SK-N-SH (cell line): ENCODE measurements around the gene MRPL44. TPM values are rescaled to one million over a fixed set of nuclear protein-coding genes. Genes with fewer than 3 reads are reported as not detected.

Experiments used
- CTCF ChIA-PET: fragments of 300-600, 350-600 bp; formaldehyde crosslinking; extraction: SDS; loops from one replicate; lab custom pipeline; 2021; lab: Yijun Ruan, JAX
- POLR2A ChIA-PET: fragments of 350-600 bp; sonication (Branson Sonifier 250); formaldehyde crosslinking; extraction: SDS; loops from one replicate; lab custom pipeline; 2020; ENCODE audit warnings: antibody characterized with exemption, inconsistent platforms; lab: Yijun Ruan, JAX
- DNase-seq: peaks from one replicate; pipeline ENCODE4 v3.0.0; 2012
- H2AFZ ChIP-seq: fragments of 200-600 bp; sonication (generic); 2 replicates; pipeline ENCODE4 v1.8.1; 2016; ENCODE audit warnings: antibody characterized with exemption, mild to moderate bottlenecking, low read depth
- H3F3A ChIP-seq: fragments of 200-600 bp; sonication (generic); replicated peaks from 2 replicates; pipeline ENCODE3; 2016; ENCODE audit warnings: antibody characterized with exemption, mild to moderate bottlenecking; ENCODE audit not compliant: insufficient read depth
- H3K27ac ChIP-seq, 2 experiments: fragments of 200-500 bp in 1 of 2; fragments of 200-600 bp in 1 of 2; sonication (Bioruptor generic) in 1 of 2; sonication (generic), shearing (Covaris generic) in 1 of 2; 2 replicates each; pipeline versions ENCODE4 v1.5.1 to v1.6.1; 2014 to 2016; ENCODE audit warnings: low read depth in 2 of 2, inconsistent platforms in 1 of 2, low read length in 1 of 2, mild to moderate bottlenecking in 1 of 2, mixed read lengths in 1 of 2
- H3K27me3 ChIP-seq: fragments of 200-600 bp; sonication (generic), shearing (Covaris generic); 2 replicates; pipeline ENCODE4 v1.6.1; 2016; ENCODE audit warnings: mixed run types; ENCODE audit not compliant: insufficient read depth
- H3K36me3 ChIP-seq, 2 experiments: fragments of 200-500 bp in 1 of 2; fragments of 200-600 bp in 1 of 2; sonication (Bioruptor generic) in 1 of 2; sonication (generic) in 1 of 2; replicated peaks in 1 of 2; 2 replicates each; pipeline versions ENCODE3 to v1.5.1; 2014 to 2016; ENCODE audit warnings: low read length in 1 of 2, mild to moderate bottlenecking in 1 of 2; ENCODE audit not compliant: insufficient read depth in 2 of 2, control insufficient read depth in 1 of 2
- H3K4me1 ChIP-seq, 2 experiments: fragments of 200-500 bp in 1 of 2; fragments of 200-600 bp in 1 of 2; sonication (Bioruptor generic) in 1 of 2; sonication (generic), shearing (Covaris generic) in 1 of 2; 2 replicates each; pipeline versions ENCODE4 v1.5.1 to v1.6.1; 2014 to 2016; ENCODE audit warnings: low read depth in 1 of 2, low read length in 1 of 2, mixed run types in 1 of 2; ENCODE audit not compliant: insufficient read depth in 2 of 2, control insufficient read depth in 1 of 2
- H3K4me2 ChIP-seq: fragments of 200-600 bp; sonication (generic), shearing (Covaris generic); 2 replicates; pipeline ENCODE4 v1.6.1; 2017; ENCODE audit warnings: mixed run types
- H3K4me3 ChIP-seq, 2 experiments: fragments of 200-500 bp in 1 of 2; fragments of 200-600 bp in 1 of 2; sonication (Bioruptor generic) in 1 of 2; sonication (generic), shearing (Covaris generic) in 1 of 2; 2 replicates each; pipeline versions ENCODE4 v1.5.1 to v1.8.1; 2014 to 2016; ENCODE audit warnings: low read depth in 2 of 2, inconsistent platforms in 1 of 2, low read length in 1 of 2, mild to moderate bottlenecking in 1 of 2, mixed read lengths in 1 of 2, moderate library complexity in 1 of 2
- H3K79me2 ChIP-seq: fragments of 200-600 bp; sonication (generic); 2 replicates; pipeline ENCODE4 v1.8.1; 2017; ENCODE audit warnings: mild to moderate bottlenecking; ENCODE audit not compliant: insufficient read depth
- H3K9ac ChIP-seq: fragments of 200-600 bp; sonication (generic); 2 replicates; pipeline ENCODE4 v1.6.1; 2017; ENCODE audit warnings: mixed run types
- H3K9me2 ChIP-seq: fragments of 200-600 bp; sonication (generic); 2 replicates; pipeline ENCODE4 v1.6.1; 2017; ENCODE audit warnings: mixed run types
- H3K9me3 ChIP-seq: fragments of 200-600 bp; sonication (generic); 2 replicates; pipeline ENCODE4 v1.6.1; 2017; ENCODE audit warnings: mixed run types, mild to moderate bottlenecking, moderate library complexity
- H4K20me1 ChIP-seq: fragments of 200-600 bp; sonication (generic); 2 replicates; pipeline ENCODE4 v1.6.1; 2017; ENCODE audit warnings: mild to moderate bottlenecking, mixed run types; ENCODE audit not compliant: insufficient read depth
- FOSL2 ChIP-seq: IDR thresholded peaks from 2 replicates; pipeline ENCODE4 v1.4.0; 2012; ENCODE audit warnings: low read depth, mild to moderate bottlenecking, moderate library complexity, borderline replicate concordance
- GABPA ChIP-seq: IDR thresholded peaks from 2 replicates; pipeline ENCODE4 v1.4.0; 2012; ENCODE audit warnings: low read depth, mild to moderate bottlenecking
- GATA2 ChIP-seq: sonication (generic); formaldehyde crosslinking; IDR thresholded peaks from 2 replicates; pipeline ENCODE4 v1.5.0; 2020; ENCODE audit warnings: mild to moderate bottlenecking, missing genetic modification reagents
- MEF2A ChIP-seq: IDR thresholded peaks from 2 replicates; pipeline ENCODE4 v1.4.0; 2012; ENCODE audit warnings: low read depth, borderline replicate concordance
- NFIC ChIP-seq: IDR thresholded peaks from 2 replicates; pipeline ENCODE4 v1.4.0; 2012; ENCODE audit warnings: borderline replicate concordance
- NRF1 ChIP-seq: IDR thresholded peaks from 2 replicates; pipeline ENCODE4 v1.6.1; 2012; ENCODE audit warnings: low read depth, mild to moderate bottlenecking, low read length
- RFX5 ChIP-seq: IDR thresholded peaks from 2 replicates; pipeline ENCODE4 v1.6.1; 2012; ENCODE audit warnings: mild to moderate bottlenecking, improper control_type of control experiment, low read length
- SIN3A ChIP-seq: IDR thresholded peaks from 2 replicates; pipeline ENCODE4 v1.6.1; 2012; ENCODE audit warnings: low read depth, mild to moderate bottlenecking, low read length, moderate library complexity, borderline replicate concordance
- TCF12 ChIP-seq: IDR thresholded peaks from 2 replicates; pipeline ENCODE4 v1.4.0; 2012
- TEAD4 ChIP-seq: IDR thresholded peaks from 2 replicates; pipeline ENCODE4 v1.4.0; 2012; ENCODE audit warnings: mild to moderate bottlenecking, borderline replicate concordance; ENCODE audit not compliant: insufficient read depth
- WGBS: methylation state at CpG from one replicate; pipeline ENCODE4 v1.1.6; 2017; ENCODE audit warnings: low lambda C conversion rate; 5-methylcytosine and 5-hydroxymethylcytosine counted together
- polyA plus RNA-seq, 3 experiments: library from polyadenylated mRNA; depleted of rRNA; stranded (reverse); fragments of >200 nt; gene quantifications; 2 replicates each; pipeline ENCODE4 v1.2.3, GENCODE V29; 2012
- TF ChIP-seq, protein P1 (sequence below): IDR thresholded peaks from 2 replicates; pipeline ENCODE4 v1.4.0; 2012; ENCODE audit warnings: low read depth, borderline replicate concordance
- TF ChIP-seq, protein P2 (sequence below): IDR thresholded peaks from 2 replicates; pipeline ENCODE4 v1.4.0; 2012; ENCODE audit warnings: low read depth
- TF ChIP-seq, protein P3 (sequence below): fragments of 200-600 bp; sonication (generic); IDR thresholded peaks from 2 replicates; pipeline ENCODE4 v1.6.1; 2017; ENCODE audit warnings: antibody characterized with exemption, mild to moderate bottlenecking, moderate library complexity
- TF ChIP-seq, protein P4 (sequence below): IDR thresholded peaks from 2 replicates; pipeline ENCODE4 v1.4.0; 2012; ENCODE audit warnings: low read depth, borderline replicate concordance

MRPL44 gene
- polyA plus RNA-seq, 1 of the 3 experiments (the other 2 are of a cell fraction) = 12.9 TPM

DNA sequence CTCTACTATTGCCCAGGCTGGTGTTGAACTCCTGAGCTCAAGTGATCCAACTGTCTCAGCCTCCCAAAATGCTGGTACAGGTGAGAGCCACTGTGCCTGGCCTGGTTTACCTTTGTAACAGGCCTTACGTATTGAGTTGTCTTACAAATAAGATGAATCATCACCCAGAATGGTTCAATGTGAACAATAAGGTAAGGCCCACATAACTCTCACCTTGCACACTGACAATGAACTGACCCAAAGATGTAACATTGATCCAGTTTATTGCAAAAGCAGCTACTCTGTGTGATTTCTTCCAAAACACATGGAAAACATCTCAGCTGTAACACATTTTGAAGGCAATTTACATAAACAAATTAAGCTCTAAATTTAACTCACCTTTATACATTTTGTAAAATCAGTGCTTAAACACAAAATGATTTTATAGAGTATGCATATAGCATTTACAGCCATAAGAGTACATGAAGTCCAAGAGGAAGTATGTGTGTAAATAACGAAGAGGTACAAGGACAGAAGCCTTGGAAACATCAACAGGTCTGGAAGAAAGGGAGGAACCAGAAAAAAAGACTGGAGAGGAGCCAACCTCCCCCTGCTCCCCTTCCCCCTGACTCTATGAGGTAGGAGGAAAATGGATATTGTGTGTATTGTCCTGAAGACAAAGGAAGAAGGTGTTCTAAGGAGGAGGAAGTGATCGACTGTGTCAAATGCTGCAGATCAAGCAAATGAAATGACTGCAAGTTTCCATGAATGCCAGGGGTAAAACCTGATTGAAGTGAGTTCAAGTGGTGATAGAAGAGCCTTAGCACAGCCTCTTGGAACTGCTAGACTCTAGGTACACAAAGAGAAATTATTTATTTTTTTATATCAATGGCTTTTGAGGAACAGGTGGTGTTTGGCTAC is 6.6 kb upstream of the MRPL44 start:
- Histone ChIP-seq H4K20me1 (no peaks in the 10 kb centered on the region), H3K79me2 (no peaks in the 10 kb centered on the region), H3K27ac (no peak overlapping the region), H3F3A (no peaks in the 10 kb centered on the region), H2AFZ (no peak overlapping the region), H3K27me3 (no peaks in the 10 kb centered on the region), H3K36me3 (no peaks in the 10 kb centered on the region), H3K4me3 (no peak overlapping the region), H3K4me2 (no peak overlapping the region), H3K4me1 (peaks cover 0 to 8% of the 10 kb centered on the region in 2 experiments; a peak in 3 of 4 replicates), H3K9me2 (no peaks in the 10 kb centered on the region), H3K9ac (no peak overlapping the region), H3K9me3 (no peaks in the 10 kb centered on the region)
- TF ChIP-seq, protein P1, sequence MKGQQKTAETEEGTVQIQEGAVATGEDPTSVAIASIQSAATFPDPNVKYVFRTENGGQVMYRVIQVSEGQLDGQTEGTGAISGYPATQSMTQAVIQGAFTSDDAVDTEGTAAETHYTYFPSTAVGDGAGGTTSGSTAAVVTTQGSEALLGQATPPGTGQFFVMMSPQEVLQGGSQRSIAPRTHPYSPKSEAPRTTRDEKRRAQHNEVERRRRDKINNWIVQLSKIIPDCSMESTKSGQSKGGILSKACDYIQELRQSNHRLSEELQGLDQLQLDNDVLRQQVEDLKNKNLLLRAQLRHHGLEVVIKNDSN = no peak
- TF ChIP-seq, protein P2, sequence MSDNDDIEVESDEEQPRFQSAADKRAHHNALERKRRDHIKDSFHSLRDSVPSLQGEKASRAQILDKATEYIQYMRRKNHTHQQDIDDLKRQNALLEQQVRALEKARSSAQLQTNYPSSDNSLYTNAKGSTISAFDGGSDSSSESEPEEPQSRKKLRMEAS = no peak
- TF ChIP-seq TCF12 = no peak
- TF ChIP-seq, protein P3, sequence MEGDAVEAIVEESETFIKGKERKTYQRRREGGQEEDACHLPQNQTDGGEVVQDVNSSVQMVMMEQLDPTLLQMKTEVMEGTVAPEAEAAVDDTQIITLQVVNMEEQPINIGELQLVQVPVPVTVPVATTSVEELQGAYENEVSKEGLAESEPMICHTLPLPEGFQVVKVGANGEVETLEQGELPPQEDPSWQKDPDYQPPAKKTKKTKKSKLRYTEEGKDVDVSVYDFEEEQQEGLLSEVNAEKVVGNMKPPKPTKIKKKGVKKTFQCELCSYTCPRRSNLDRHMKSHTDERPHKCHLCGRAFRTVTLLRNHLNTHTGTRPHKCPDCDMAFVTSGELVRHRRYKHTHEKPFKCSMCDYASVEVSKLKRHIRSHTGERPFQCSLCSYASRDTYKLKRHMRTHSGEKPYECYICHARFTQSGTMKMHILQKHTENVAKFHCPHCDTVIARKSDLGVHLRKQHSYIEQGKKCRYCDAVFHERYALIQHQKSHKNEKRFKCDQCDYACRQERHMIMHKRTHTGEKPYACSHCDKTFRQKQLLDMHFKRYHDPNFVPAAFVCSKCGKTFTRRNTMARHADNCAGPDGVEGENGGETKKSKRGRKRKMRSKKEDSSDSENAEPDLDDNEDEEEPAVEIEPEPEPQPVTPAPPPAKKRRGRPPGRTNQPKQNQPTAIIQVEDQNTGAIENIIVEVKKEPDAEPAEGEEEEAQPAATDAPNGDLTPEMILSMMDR = no peak
- no peak for TF ChIP-seq MEF2A
- POLR2A ChIA-PET = interaction anchor here (0.7 kb wide), 1 partner anchor 18 kb away, joined by 3 read pairs; no protein-coding TSS in a partner anchor
- DNase-seq = no peak
- CTCF ChIA-PET = interaction anchor here (0.6 kb wide), 1 partner anchor 20 kb away, joined by 3 read pairs; no protein-coding TSS in a partner anchor
- 84% methylated on average over 3 of the region's 3 CpGs for WGBS

DNA sequence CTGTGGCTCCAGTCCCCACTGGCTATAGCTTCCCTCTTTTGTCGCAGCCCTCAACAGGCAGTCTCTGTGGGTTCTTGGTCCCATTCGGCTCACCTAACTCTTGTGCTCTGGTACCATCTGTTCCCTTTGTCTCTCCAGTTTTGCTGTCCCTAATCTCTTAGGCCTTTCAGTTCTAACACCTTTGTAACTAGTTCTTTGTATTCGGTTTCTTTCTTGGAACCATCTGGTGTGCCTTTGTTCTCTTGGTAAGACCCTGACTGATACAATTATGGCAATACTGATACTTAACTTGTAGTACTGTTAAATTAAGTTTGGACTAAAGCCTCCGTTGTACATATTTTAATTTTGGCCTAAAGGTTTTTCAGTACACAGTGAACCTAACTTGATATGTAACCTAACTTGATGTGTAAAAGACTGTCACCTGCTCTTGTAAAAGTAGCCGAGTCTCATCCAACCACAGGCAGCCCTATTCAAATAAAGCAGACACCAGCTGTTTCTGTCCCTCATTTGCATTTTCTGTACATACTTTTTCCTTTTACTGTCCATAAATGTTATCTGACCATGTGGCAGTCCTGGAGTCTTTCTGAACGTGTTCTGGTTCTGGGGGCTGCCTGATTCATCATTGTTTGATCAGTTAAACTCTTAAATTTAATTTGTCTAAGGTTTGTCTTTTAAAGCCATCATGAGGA is 4.8 kb upstream of the MRPL44 start:
- no peaks in the 10 kb centered on the region for H3K9me3 ChIP-seq
- TF ChIP-seq FOSL2 (no peak), SIN3A (no peak), GATA2 (CRISPR knock-in tag) (peak; percentile 57), GABPA (no peak), NFIC (no peak), NRF1 (no peak), TEAD4 (no peak), RFX5 (no peak)
- TF ChIP-seq, protein P4, sequence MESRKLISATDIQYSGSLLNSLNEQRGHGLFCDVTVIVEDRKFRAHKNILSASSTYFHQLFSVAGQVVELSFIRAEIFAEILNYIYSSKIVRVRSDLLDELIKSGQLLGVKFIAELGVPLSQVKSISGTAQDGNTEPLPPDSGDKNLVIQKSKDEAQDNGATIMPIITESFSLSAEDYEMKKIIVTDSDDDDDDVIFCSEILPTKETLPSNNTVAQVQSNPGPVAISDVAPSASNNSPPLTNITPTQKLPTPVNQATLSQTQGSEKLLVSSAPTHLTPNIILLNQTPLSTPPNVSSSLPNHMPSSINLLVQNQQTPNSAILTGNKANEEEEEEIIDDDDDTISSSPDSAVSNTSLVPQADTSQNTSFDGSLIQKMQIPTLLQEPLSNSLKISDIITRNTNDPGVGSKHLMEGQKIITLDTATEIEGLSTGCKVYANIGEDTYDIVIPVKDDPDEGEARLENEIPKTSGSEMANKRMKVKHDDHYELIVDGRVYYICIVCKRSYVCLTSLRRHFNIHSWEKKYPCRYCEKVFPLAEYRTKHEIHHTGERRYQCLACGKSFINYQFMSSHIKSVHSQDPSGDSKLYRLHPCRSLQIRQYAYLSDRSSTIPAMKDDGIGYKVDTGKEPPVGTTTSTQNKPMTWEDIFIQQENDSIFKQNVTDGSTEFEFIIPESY = no peak
- H3K9me2 ChIP-seq = no peaks in the 10 kb centered on the region
- no peak overlapping the region for H3K4me2 ChIP-seq
- 68% methylated on average over 6 of the region's 6 CpGs for WGBS
- no peak for DNase-seq
- no peaks in the 10 kb centered on the region for H3F3A ChIP-seq
- H4K20me1 ChIP-seq = no peaks in the 10 kb centered on the region
- ChIA-PET CTCF (interaction anchor here (1.5 kb wide), 1 partner anchor 11 kb away, joined by 4 read pairs; no protein-coding TSS in a partner anchor), POLR2A (no interaction called here)
- peak overlapping the region in 1 of 2 experiments; percentile 62; a peak in 2 of 4 replicates for H3K27ac ChIP-seq
- no peak overlapping the region for H2AFZ ChIP-seq
- H3K4me1 ChIP-seq = peaks cover 0 to 13% of the 10 kb centered on the region in 2 experiments; a peak in 3 of 4 replicates
- H3K79me2 ChIP-seq = peaks cover 1% of the 10 kb centered on the region
- no peaks in the 10 kb centered on the region for H3K36me3 ChIP-seq
- no peak overlapping the region for H3K4me3 ChIP-seq
- no peak overlapping the region for H3K9ac ChIP-seq
- no peaks in the 10 kb centered on the region for H3K27me3 ChIP-seq
